GM10266 (cell line): ENCODE results near the gene UTS2B.

Source experiments
- DNase-seq: peaks from one replicate; pipeline ENCODE4 v3.0.0; 2012; ENCODE audit errors: extremely low spot score
- CTCF ChIP-seq: IDR thresholded peaks from 2 replicates; pipeline ENCODE4 v1.5.1; 2012; ENCODE audit warnings: mild to moderate bottlenecking, low read depth; ENCODE audit not compliant: control insufficient read depth, insufficient read depth; ENCODE audit errors: missing control alignments

UTS2B gene

GRCh38 chr3:191342411-191342810 lies 12.1 kb upstream of the UTS2B start:
- TF ChIP-seq CTCF: no peak
- DNase-seq: no peak

GRCh38 chr3:191342006-191342405 lies 11.7 kb upstream of the UTS2B start:
- no peak for TF ChIP-seq CTCF
- no peak for DNase-seq

GRCh38 chr3:191340966-191341365 lies 10.6 kb upstream of the UTS2B start:
- no peak for TF ChIP-seq CTCF
- DNase-seq: no peak

- TF ChIP-seq CTCF: no peak
Observed at GRCh38 chr3:191340351-191340750, 10.0 kb upstream of the UTS2B start.

GRCh38 chr3:191339316-191339917 lies 9.1 kb upstream of the UTS2B start:
- DNase-seq: no peak
- no peak for TF ChIP-seq CTCF

More at GRCh38 chr3:191340351-191340750, 10.0 kb upstream of the UTS2B start:
- DNase-seq: no peak

GRCh38 chr3:191338177-191338488 lies 7.8 kb upstream of the UTS2B start:
- DNase-seq: no peak
- no peak for TF ChIP-seq CTCF

GRCh38 chr3:191336833-191337232 lies 6.5 kb upstream of the UTS2B start:
- DNase-seq: no peak
- peak; percentile 2 for TF ChIP-seq CTCF
